Activated T-cell treated with anti-CD3 and anti-CD28 coated beads for 4 hours (primary cell): ENCODE results near the gene UBAC2.

ENCODE experiments used
- DNase-seq: peaks from one replicate; pipeline ENCODE4 v3.0.0-alpha.2; 2020

UBAC2 gene

GRCh38 chr13:99275093-99275469 is 74.4 kb downstream of the UBAC2 start:
- DNase-seq: no peak

- DNase-seq: no peak
Observed at GRCh38 chr13:99276706-99277105, 76.1 kb downstream of the UBAC2 start.

GRCh38 chr13:99277629-99278028 is 77.0 kb downstream of the UBAC2 start:
- DNase-seq: no peak

GRCh38 chr13:99278200-99278599 is 77.5 kb downstream of the UBAC2 start:
- DNase-seq: no peak

GRCh38 chr13:99278843-99279242 is 78.2 kb downstream of the UBAC2 start:
- DNase-seq: no peak

- DNase-seq: no peak
Observed at GRCh38 chr13:99279637-99280036, 79.0 kb downstream of the UBAC2 start.

GRCh38 chr13:99280166-99280565 is 79.5 kb downstream of the UBAC2 start:
- DNase-seq: no peak

GRCh38 chr13:99281811-99282263 is 81.2 kb downstream of the UBAC2 start:
- DNase-seq: no peak

- no peak for DNase-seq
Observed at GRCh38 chr13:99282264-99283231, 81.9 kb downstream of the UBAC2 start.

- no peak for DNase-seq
Observed at GRCh38 chr13:99285432-99286182, 85.0 kb downstream of the UBAC2 start.

- no peak for DNase-seq
Observed at GRCh38 chr13:99287551-99287950, 86.9 kb downstream of the UBAC2 start.

- DNase-seq: no peak
Observed at GRCh38 chr13:99288089-99288488, 87.4 kb downstream of the UBAC2 start.

GRCh38 chr13:99289271-99289670 is 88.6 kb downstream of the UBAC2 start:
- DNase-seq: no peak

GRCh38 chr13:99289674-99290337 is 89.2 kb downstream of the UBAC2 start:
- DNase-seq: no peak

GRCh38 chr13:99290894-99291293 is 90.2 kb downstream of the UBAC2 start:
- no peak for DNase-seq

- no peak for DNase-seq
Observed at GRCh38 chr13:99293178-99293577, 92.5 kb downstream of the UBAC2 start.

- no peak for DNase-seq
Observed at GRCh38 chr13:99294198-99294597, 93.5 kb downstream of the UBAC2 start.

GRCh38 chr13:99294958-99295357 is 94.3 kb downstream of the UBAC2 start:
- DNase-seq: no peak

GRCh38 chr13:99295488-99296252 is 95.0 kb downstream of the UBAC2 start:
- no peak for DNase-seq

GRCh38 chr13:99296398-99296797 is 95.7 kb downstream of the UBAC2 start:
- no peak for DNase-seq

- no peak for DNase-seq
Observed at GRCh38 chr13:99297331-99297730, 96.7 kb downstream of the UBAC2 start.

GRCh38 chr13:99298056-99298455 is 97.4 kb downstream of the UBAC2 start:
- no peak for DNase-seq
